Sigmoid colon (tissue), 7 donors: Measurements from ENCODE around the gene MEP1B. TPM values are rescaled to one million over a fixed set of nuclear protein-coding genes. Genes with fewer than 3 reads are reported as not detected.

Experiments
- DNase-seq: peaks from one replicate; pipeline ENCODE4 v3.0.0-alpha.2; 2019
- H3K27ac ChIP-seq, 4 donors: fragments of 200-600 bp; sonication (generic); one replicate each; pipeline ENCODE4 v1.5.1; 2016 to 2019; ENCODE audit warnings: mild to moderate bottlenecking in 1 of 4
- H3K27me3 ChIP-seq, 3 donors: fragments of 200-600 bp; sonication (generic); one replicate each; pipeline ENCODE4 v1.5.1; 2019; ENCODE audit warnings: mild to moderate bottlenecking in 1 of 3
- H3K36me3 ChIP-seq, 4 donors: fragments of 200-600 bp; sonication (generic); one replicate each; pipeline ENCODE4 v1.5.1; 2016 to 2019
- H3K4me1 ChIP-seq, 4 donors: fragments of 200-600 bp; sonication (generic); one replicate each; pipeline ENCODE4 v1.5.1; 2017 to 2019
- H3K4me3 ChIP-seq, 4 donors: fragments of 200-600 bp; sonication (generic); one replicate each; pipeline ENCODE4 v1.5.1; 2017 to 2019; ENCODE audit warnings: mild to moderate bottlenecking in 2 of 4, moderate library complexity in 1 of 4
- H3K9me3 ChIP-seq, 4 donors: fragments of 200-600 bp in 3 of 4; sonication (generic) in 3 of 4; one replicate each; pipeline versions ENCODE4 v1.5.1 to v1.6.1; 2013 to 2019
- CTCF ChIP-seq, 4 experiments: fragments of 450-650 bp in 3 of 4; fragments of 200-600 bp in 1 of 4; IDR thresholded peaks; one replicate each; pipeline ENCODE4 v1.5.1; 2016 to 2019; ENCODE audit warnings: antibody characterized with exemption in 4 of 4, mild to moderate bottlenecking in 3 of 4, moderate library complexity in 2 of 4
- EP300 ChIP-seq, 4 donors: sonication (generic); formaldehyde crosslinking; IDR thresholded peaks; one replicate each; pipeline ENCODE4 v1.6.1; 2017; ENCODE audit warnings: antibody characterized with exemption in 4 of 4
- POLR2A ChIP-seq, 2 donors: fragments of 450-650 bp; IDR thresholded peaks; one replicate each; pipeline ENCODE4 v1.6.1; 2016; ENCODE audit warnings: antibody characterized with exemption in 2 of 2, mild to moderate bottlenecking in 2 of 2, moderate library complexity in 2 of 2
- POLR2AphosphoS5 ChIP-seq, 4 donors: sonication (generic); formaldehyde crosslinking; IDR thresholded peaks; one replicate each; pipeline ENCODE4 v1.6.1; 2017; ENCODE audit warnings: antibody characterized with exemption in 4 of 4
- WGBS, 2 donors: extraction: QIAGEN DNeasy Blood & Tissue Kit; methylation state at CpG; one replicate each; pipeline ENCODE4 v1.1.7; 2013; 5-methylcytosine and 5-hydroxymethylcytosine counted together
- intact Hi-C: fragments of 100-400 bp; cut with DNase I; formaldehyde crosslinking; loops from one replicate; pipeline ENCODE4 v1.15.1; 2023
- polyA plus RNA-seq, 3 donors: library from polyadenylated mRNA; stranded (reverse); fragments of 200-250 nt; gene quantifications; one replicate each; pipeline ENCODE4 v1.2.3, GENCODE V29; 2013
- total RNA-seq, 4 donors: library from RNA; depleted of rRNA; stranded (reverse); fragments of >200 nt; gene quantifications; one replicate each; pipeline ENCODE4 v1.1.0, GENCODE V29; 2016
- donor health status: healthy with polysubstance abuse.
- donor health status: Bipolar disorder and iron deficiency.
- donor health status: healthy.

MEP1B gene
- total and polyA plus RNA-seq, 7 donors = 1.6 to 3.7 (median 1.8) TPM; not detected in 4

- 86 to 90% methylated on average over 8 of the region's 8 CpGs for WGBS, 2 donors
Measured at GRCh38 chr18:32249147-32249929, 59.5 kb downstream of the MEP1B start.

GRCh38 chr18:32251466-32251865 lies 61.6 kb downstream of the MEP1B start:
- Histone ChIP-seq H3K4me1 (no peaks in the 10 kb centered on the region), H3K4me3 (no peak overlapping the region), H3K27ac (no peak overlapping the region), H3K27me3 (no peaks in the 10 kb centered on the region), H3K9me3 (no peaks in the 10 kb centered on the region), H3K36me3 (no peaks in the 10 kb centered on the region)
- intact Hi-C loops = no loop called here
- no peak for DNase-seq
- TF ChIP-seq POLR2AphosphoS5 (IDR thresholded peaks at IDR 0.05) (no peak), POLR2A (IDR thresholded peaks at IDR 0.05) (no peak), EP300 (IDR thresholded peaks at IDR 0.05) (no peak), CTCF (IDR thresholded peaks at IDR 0.05) (no peak)
- WGBS, 2 donors = 62 to 86% methylated on average over 3 of the region's 3 CpGs

More at GRCh38 chr18:32249147-32249929, 59.5 kb downstream of the MEP1B start:
- TF ChIP-seq EP300 (IDR thresholded peaks at IDR 0.05) (no peak), POLR2AphosphoS5 (IDR thresholded peaks at IDR 0.05) (no peak), POLR2A (IDR thresholded peaks at IDR 0.05) (no peak), CTCF (IDR thresholded peaks at IDR 0.05) (no peak)
- Histone ChIP-seq H3K4me1 (no peaks in the 10 kb centered on the region), H3K4me3 (no peak overlapping the region), H3K27ac (no peak overlapping the region), H3K36me3 (no peaks in the 10 kb centered on the region), H3K27me3 (no peaks in the 10 kb centered on the region), H3K9me3 (no peaks in the 10 kb centered on the region)
- no peak for DNase-seq
- intact Hi-C loops = no loop called here

- no peaks in the 10 kb centered on the region for H3K4me1 ChIP-seq
- intact Hi-C loops = no loop called here
- H3K27ac ChIP-seq = no peak overlapping the region
- H3K4me3 ChIP-seq = no peak overlapping the region
- no peaks in the 10 kb centered on the region for H3K27me3 ChIP-seq
- no peaks in the 10 kb centered on the region for H3K36me3 ChIP-seq
- no peaks in the 10 kb centered on the region for H3K9me3 ChIP-seq
- 69 to 88% methylated on average over 8 of the region's 8 CpGs for WGBS, 2 donors
- no peak for TF ChIP-seq POLR2AphosphoS5 (IDR thresholded peaks at IDR 0.05)
- TF ChIP-seq POLR2A (IDR thresholded peaks at IDR 0.05) = no peak
- TF ChIP-seq CTCF (IDR thresholded peaks at IDR 0.05) = no peak
- no peak for TF ChIP-seq EP300 (IDR thresholded peaks at IDR 0.05)
- no peak for DNase-seq
Measured at GRCh38 chr18:32252141-32252860, 62.5 kb downstream of the MEP1B start.

- intact Hi-C loops = no loop called here
- no peak for DNase-seq
Measured at GRCh38 chr18:32255570-32255969, 65.7 kb downstream of the MEP1B start.

More at GRCh38 chr18:32255570-32255969, 65.7 kb downstream of the MEP1B start:
- no peaks in the 10 kb centered on the region for H3K9me3 ChIP-seq
- no peaks in the 10 kb centered on the region for H3K36me3 ChIP-seq
- TF ChIP-seq POLR2A (IDR thresholded peaks at IDR 0.05) = no peak
- TF ChIP-seq CTCF (IDR thresholded peaks at IDR 0.05) = no peak
- WGBS, 2 donors = 72 to 81% methylated on average over 3 of the region's 3 CpGs
- H3K4me1 ChIP-seq = no peaks in the 10 kb centered on the region
- no peak overlapping the region for H3K4me3 ChIP-seq
- no peak overlapping the region for H3K27ac ChIP-seq
- no peaks in the 10 kb centered on the region for H3K27me3 ChIP-seq
